Left colon (tissue), 2 donors: Measurements from ENCODE around the gene TSPAN9. TPM values are rescaled to one million over a fixed set of nuclear protein-coding genes. Genes with fewer than 3 reads are reported as not detected.

Experiments used
- ATAC-seq: fragments of 200-7000 bp; cut with Tn5 transposase; one replicate; pipeline ENCODE4 v1.9.1; 2020; ENCODE audit warnings: mild to moderate bottlenecking, moderate library complexity
- DNase-seq, 2 donors: peaks; one replicate each; pipeline ENCODE4 v3.0.0-alpha.2; 2020
- intact Hi-C, 2 donors: fragments of 100-400 bp; cut with DNase I in 1 of 2; cut with micrococcal nuclease in 1 of 2; formaldehyde crosslinking; loops; one replicate each; pipeline versions ENCODE4 v1.11.2 to v1.14.0; 2022; cut with DNase I, micrococcal nuclease
- total RNA-seq, 2 donors: library from RNA; stranded (reverse); fragmentation: NEBNext Ultra II Directional; extraction: Animal tissue kit (Norgen Biotek cat#: 25700); gene quantifications; one replicate each; pipeline ENCODE4 v1.2.1, GENCODE V29; 2021
- donor health status: DM: no; HTN: no; CAD: no.
- donor health status: DM: yes; HTN: yes; CAD: no.

The TSPAN9 gene
- total RNA-seq, 2 donors from 2014 or later, result 7.1 to 9.6 TPM

DNA sequence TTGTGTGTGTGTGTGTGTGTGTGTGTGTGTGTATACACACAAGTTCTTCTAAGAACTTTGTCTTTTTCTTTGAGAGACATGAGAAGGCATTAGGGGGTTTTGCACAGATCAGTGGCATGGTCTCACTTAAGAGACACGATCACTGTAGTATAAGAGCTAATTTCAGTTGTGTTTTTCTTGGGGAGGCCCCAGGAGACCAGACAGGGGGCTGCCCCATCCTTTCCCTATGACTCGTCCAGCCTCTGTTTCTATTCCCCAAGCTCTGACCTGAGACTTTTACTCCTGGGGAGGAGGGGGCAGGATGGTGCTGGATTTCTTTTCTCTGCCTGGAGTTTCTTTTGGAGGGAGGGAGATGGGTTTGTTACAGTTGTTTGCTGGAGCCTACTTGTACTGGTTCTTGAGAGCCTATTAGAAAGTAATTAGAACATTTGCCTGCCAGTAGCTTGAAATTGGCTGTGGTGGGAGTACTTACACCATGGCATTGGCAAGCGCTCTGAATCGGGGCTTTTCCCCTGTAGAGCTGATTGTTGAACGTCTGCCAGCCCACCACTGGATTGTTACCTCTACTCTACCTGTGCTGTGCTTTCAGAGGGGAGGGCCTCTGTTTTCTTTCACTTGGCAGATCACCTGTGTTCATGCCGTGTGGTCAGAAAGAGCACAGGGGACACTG lies 109.5 kb downstream of the TSPAN9 start:
- DNase-seq (no peak), ATAC-seq (no peak)
- intact Hi-C loops, result no loop called here

DNA sequence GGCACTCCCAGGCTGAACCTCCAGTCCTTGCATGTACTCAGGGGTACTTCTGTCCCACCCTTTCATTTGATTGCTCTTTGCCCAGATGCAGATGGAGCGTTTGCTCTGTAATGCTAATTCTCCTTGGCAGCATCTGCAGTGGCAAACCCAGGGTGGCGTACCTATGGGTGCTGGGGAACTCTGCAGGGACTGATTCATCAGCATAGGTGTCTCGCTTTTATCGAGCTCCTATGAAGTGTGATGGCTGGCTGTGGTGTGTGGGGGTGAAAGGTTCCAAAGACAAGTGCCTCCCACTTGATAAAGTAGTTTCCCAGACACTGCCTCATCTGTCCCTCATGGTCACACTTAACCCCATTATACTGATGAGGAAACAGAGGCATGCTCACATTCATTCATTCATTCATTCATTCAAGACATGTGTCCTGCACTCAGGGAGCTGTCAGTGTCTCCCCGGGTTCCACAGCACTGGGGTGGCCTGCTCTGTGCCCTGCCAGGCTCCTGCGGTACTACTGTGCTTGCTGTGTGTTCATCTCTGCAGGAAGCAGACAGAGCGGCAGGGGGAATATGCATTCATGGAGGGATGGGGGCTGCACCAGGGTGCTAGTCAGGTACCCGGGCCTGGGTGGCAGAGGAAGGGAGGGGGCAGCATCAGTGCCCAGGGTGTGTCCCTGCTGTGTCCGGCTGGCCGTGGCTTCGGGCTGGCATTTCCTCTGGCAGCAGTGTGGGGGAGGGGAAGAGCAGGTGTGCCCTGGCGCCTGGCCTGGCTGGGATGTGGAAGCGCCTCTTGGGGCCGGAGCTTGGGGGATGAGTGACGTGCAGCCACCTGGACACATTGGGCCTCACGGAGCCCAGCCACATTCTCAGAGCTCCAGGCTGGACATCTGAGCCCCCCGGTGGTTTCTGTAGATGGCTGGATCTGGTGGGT lies 110.9 kb downstream of the TSPAN9 start:
- intact Hi-C loops, result no loop called here
- DNase-seq (no peak), ATAC-seq (no peak)

DNA sequence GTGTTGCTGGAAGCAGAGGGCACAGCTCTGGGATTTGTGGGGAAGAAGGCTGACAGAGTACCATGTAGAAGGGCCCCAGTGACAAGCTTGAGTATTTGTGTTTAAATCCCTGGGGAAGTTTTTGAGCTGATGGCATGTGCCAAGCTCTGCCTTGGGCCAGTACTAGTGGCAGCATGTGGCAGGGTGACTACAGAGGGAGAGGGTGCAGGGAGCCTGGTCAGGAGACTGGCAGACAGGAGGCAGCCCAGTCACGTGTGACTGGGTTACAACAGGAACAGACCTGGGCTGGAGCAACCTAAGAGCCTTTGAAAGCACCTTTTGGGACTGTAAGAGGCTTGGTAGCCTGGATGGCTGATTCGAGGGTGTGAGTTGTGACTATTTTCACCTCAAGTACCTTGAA lies 112.1 kb downstream of the TSPAN9 start:
- no peak for DNase-seq
- no peak for ATAC-seq
- intact Hi-C loops, result no loop called here

DNA sequence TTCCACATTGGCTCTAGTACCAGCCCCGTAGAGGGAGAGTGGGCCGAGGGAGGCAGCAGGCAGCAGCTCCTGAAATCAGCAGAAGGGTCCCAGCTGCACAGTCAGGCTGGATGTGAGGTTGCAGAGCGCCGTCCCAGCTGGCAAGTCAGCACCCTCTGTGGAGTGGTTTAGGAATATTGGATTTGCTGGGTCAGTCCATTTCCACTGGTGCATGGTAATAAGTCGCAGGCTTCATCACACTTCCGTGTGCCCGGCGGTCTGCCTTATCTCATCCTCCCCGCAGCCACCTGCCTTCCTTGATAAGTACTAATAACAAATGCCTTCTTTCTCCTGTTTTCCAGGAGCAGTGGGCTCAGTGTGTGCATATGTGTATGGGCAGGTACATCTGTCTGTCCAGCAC lies 112.9 kb downstream of the TSPAN9 start:
- no peak for ATAC-seq
- DNase-seq, result no peak
- intact Hi-C loops, result no loop called here

DNA sequence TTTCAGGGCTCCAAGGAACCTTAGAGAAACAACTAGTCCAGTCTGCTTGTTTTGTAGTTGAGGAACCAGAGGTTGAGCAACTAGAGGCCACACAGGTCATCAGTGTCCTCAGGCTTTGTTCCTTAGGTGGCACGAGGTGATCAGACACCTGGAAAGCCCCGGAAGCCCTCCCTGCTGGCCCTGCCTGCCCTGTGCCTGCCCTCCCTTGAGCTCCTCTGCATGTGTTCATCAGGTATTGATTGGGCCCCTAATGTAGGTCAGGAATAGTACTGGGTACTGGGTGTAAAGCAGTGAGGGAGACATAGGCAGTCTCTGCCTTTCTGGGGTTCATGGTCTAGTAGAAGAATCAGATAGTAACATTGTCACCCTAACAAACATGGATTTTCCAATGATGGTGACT lies 114.3 kb downstream of the TSPAN9 start:
- DNase-seq (no peak), ATAC-seq (no peak)
- intact Hi-C loops, result no loop called here

DNA sequence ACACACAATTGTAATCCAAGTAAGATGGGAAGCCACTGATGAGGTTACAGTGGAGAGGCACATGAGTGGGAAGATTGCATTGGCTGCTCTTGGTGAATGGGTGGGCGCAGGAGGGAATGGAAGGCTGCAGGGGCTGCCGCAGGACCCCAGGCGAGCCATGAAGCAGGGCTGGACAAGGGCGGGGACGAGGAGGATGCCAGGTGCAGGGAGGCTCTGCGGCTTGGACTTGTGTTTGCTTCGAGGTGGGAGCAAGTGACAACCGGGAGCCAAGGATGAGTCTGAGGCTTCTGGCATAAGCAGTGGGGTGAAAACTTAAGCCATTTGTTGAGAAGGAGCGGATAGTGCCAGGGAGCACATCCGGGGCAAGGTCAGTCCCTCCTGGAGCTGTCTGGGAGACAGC lies 115.0 kb downstream of the TSPAN9 start:
- DNase-seq (no peak), ATAC-seq (no peak)
- intact Hi-C loops, result no loop called here

DNA sequence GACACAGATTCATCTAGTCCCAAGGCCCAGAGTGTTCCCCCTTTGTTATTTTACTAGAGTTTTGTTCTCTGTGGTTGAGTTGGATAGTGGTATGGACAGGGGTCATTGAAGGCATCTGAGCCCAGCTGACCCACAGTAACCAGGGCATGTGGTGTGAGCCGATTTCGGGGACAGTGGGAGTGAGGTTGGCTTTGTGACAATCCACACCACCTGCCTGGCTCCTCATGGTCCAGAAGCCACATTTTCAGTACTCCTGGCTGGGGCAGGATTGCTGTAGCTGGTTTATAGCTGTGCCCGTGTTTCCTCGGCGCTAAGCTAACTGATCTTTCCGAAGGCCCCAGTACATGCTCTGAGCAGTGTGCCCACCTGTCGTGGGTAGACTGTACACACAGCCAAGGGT lies 116.0 kb downstream of the TSPAN9 start:
- intact Hi-C loops, result no loop called here
- DNase-seq (no peak), ATAC-seq (no peak)

DNA sequence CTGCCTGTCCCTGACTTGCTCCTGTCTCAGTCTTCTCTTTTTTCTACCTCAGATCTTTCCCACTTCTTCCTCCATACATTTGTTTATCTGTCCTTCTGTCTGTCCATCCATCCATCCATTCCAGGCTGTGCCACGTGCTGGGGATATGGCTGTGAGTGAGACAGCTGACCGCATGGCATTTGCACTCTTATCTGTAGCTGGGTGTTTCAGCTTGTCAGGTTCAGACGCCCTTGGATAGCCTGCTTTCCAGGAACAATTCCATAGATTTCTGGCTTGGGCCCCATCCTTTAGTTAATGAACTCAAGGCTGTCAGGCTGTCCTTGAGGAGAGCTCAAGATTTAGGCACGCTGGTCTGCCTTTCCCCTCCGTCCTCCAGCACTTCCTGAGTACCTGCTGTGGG lies 116.6 kb downstream of the TSPAN9 start:
- intact Hi-C loops, result no loop called here
- ATAC-seq (no peak), DNase-seq (no peak)

DNA sequence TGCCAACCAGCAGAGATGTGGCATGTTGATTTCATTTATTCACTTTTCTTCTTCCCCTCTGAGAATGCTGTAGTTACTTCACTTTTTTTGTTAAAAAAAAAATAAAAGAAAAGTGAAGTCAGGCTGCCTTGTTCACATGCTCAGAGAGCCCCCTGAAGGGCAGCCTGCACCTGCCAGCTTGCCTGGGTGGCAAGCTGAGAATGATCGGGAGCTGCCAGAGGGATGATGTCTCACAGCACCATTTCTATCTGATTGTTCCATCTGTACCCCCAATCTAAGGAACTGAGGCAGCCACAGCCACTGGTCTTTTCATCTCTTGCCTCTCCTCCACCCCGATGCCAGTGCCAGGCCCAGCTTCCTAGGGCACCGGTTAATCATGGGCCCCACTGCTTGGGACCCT lies 118.2 kb downstream of the TSPAN9 start:
- ATAC-seq, result no peak
- DNase-seq, result no peak
- intact Hi-C loops, result no loop called here

DNA sequence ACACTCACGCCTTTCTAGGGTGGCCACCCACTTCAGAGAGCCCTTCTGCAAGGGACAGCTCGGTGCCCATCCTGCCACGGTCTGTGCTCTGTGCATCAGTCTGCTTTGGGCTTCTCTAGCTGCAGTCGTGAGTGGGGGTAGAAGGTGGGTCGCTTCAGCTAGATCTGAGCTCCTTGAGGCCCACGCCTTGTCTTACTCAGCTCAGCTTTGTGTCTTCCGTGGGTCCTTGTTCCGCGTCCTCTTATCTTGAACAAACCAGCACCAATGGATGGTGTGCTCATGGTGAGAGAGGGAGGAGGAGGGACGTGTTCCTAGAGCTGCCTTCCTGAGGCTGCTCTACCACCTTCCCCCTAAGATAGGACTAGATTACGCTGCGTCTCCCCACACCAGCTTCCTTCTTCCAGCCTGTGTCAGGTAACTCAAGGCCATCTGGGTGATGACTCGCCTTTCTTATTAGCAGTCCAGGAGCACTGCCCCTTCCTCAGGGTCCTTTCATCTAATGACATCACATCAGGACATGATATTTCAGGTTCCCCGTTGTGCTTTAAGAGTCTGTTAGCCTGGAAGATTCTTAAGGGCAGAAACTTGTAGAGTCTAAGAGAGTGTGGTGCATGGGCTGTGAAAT lies 118.8 kb downstream of the TSPAN9 start:
- ATAC-seq, result no peak
- intact Hi-C loops, result no loop called here
- DNase-seq, result no peak

DNA sequence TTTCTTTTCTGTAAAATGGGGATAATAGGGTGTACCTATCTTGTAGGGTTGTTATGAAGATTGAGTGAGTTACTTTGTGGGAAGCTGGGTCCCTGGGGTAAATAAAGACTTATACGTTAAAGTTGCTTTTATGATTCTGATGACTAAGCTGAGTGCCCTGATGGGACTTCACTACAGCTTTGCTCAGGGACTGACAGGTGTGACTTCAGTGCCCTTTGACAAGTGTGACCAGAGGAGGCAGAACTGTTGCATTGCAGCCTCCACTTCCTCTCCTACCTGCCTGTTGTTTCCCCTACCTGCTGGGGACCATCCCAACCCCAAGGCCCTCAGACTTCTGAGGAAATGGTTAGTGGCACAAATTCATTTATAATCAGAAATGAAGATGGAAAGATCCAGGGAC lies 119.3 kb downstream of the TSPAN9 start:
- intact Hi-C loops, result no loop called here
- no peak for DNase-seq
- ATAC-seq, result no peak

DNA sequence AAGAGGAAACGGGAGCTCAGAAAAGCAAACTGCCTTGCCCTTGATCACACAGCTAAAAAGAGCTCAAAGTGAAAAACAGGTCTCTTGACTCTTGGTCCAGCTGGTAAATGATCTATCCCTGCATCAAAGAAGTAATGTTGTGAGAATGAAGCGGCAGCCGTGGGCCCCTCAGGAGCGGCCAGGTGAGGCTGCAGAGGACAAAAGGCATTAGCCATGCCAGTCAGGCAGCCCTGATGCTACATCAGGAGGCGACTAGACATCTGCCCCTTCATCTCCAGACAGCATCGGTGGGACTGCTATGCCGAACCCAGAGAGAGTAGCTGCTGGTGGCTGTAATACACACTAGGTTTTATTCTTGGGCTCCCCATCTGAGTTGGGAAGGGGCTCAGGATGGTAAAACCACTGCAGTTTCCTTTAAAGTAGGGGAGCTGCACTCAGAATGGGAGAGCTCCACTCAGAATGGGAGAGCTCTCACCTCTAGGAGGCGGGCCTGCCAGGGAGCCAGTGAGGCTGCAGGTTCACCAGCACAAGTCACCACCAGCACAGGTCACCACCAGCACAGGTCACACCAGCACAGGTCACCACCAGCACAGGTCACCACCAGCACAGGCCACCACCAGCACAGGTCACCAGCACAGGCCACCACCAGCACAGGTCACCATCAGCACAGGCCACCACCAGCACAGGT lies 120.1 kb downstream of the TSPAN9 start:
- no peak for ATAC-seq
- intact Hi-C loops, result no loop called here

DNA sequence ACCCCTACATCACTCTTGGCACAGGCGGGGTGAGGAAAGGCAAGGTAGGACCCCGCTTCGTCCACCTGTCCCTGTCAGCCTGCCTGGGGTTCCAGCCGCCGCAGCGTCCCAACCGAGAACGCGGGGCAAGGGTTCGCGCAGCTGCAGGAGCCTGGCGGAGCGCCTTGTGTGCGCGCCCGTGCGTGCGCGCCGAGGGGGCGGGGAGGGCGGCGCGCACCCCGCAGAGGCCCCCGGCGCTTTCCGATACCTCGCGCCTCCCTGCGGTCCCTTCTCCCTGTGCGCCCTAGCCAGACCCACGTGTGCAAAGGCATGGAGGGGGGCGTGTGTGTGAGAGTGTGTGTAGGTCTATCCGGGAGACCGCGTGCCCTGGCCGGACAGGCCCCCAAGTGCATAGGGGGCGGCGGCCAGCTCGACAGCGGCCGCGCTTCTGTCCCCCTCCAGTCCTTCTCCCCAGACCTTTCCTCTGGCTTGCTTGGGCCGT lies 122.4 kb downstream of the TSPAN9 start:
- intact Hi-C loops, result loop anchor here in 1 of 2 donors (5.0 kb wide), 1 partner anchor 62 kb away; no protein-coding TSS in a partner anchor
- ATAC-seq, result peak; percentile 38
- DNase-seq, result no peak

More for the DNA sequence above, 120.1 kb downstream of the TSPAN9 start:
- no peak for DNase-seq

DNA sequence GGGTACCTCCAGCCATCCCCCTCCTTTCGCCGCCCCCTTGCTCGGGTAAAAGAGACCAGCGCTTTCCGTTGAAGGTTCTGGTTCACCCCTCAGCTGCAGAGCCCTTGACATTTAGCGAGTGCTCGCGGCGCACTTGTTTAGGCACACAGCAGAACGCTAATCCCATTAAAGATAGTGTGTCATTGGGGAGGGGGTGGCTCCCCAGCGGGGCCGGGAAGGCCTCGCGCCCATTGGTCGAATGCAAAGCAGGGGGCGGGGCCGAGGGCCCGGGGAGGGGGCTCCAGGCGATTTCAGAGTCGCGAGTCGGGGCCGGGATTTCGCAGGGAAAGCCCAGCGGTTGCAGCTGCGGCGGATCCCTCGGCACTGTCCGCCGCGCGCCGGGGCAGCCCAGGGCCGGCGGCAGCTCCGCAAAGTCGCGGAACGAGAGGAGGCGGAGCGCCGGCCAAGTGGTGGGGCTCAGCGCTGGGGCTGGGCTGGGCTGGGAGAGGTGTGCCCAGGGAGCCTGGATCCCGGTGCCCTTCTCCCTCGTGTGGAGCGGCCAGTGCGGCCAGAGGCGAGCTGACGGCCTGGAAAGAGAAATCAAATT lies 122.9 kb downstream of the TSPAN9 start:
- peak; percentile 81 for ATAC-seq
- peak in 1 of 2 donors; percentile 38 for DNase-seq

DNA sequence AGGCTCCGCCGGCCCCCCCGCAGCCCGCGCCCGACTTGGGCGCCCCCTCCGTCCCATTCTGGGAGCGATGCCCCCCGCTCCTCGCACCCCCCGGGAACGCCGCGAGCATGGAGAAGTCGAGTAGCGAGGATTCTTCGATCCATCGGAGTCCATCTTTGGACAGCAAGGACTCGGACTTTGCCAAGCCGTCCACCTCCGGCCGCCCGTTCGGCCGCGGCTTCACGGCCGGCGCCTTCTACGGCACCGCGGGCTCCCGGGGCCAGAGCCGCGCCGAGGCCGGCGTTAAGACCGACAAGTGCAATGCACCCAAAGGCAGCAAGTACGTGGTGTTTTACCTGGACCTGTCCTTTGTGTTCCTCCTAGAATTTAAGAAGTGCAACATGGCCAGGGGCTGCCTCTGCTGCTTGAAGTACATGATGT lies 123.6 kb downstream of the TSPAN9 start:
- ATAC-seq (no peak), DNase-seq (no peak)
- intact Hi-C loops, result loop anchor here in 1 of 2 donors (5.0 kb wide), 1 partner anchor 64 kb away; no protein-coding TSS in a partner anchor

More for the DNA sequence above, 122.9 kb downstream of the TSPAN9 start:
- intact Hi-C loops, result loop anchor here in 1 of 2 donors (5.0 kb wide), 1 partner anchor 63 kb away; no protein-coding TSS in a partner anchor

DNA sequence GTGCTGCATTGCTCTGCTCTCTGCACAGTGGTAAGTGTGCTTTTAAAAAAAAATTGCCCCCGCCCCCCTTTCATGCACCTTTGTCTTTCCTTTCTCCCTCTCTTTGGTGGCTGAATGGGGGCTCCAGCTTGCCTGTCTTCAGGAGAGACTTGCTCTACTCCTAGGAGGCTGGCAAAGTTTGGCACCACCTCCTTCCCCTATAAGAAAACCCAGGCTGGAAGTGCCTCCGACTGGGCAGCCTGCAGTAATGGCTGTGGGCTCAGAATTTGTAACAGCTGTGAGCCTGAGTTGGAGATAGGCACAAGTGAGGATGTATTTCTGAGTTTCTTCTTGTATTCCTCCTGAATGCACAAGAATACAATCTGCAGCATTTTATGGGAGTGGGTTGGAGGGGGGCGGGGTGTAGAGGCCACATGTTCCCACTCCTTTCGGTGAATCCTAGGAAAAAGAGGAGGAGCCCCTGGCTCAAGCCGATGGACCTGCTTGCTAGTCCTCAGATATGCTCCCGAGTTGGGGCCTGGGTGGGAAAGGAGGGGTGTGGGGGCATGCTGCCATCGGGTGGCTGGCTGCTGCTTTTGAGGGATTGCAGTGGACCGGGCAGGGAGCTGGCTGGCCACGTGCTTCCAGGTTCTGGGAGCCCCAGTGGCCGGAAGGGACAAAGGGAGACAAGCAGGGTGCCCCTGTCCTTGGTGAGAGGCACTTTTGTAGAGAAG lies 124.3 kb downstream of the TSPAN9 start:
- no peak for DNase-seq
- ATAC-seq, result no peak
- intact Hi-C loops, result loop anchor here in 1 of 2 donors (5.0 kb wide), 1 partner anchor 64 kb away; no protein-coding TSS in a partner anchor

DNA sequence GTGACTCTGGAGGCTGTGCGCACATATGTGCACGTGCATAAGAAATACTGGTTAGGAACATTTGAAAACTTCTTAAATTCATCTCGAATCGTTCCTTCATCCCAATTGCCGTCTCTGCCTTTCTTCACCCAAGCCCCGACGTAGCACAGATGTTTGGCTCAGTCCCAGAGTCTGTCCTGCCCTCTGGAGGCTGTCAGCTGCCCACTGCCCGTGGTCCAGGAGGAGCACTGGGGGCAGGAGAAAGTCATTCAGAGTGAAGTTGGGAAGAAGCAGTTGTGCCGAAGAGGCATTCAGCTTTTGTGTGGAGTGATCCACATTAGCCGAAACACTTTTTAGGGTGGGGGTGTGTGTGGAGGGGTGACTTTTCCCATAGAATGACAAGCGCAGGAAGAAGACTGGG lies 124.9 kb downstream of the TSPAN9 start:
- intact Hi-C loops, result loop anchor here in 1 of 2 donors (5.0 kb wide), 1 partner anchor 65 kb away; no protein-coding TSS in a partner anchor
- ATAC-seq, result no peak

More for the DNA sequence above, 124.9 kb downstream of the TSPAN9 start:
- DNase-seq, result no peak
